Central memory CD8-positive, alpha-beta T cell (primary cell): ENCODE measurements around the gene PTN.

Source experiments
- ATAC-seq: fragments of 150-1000 bp; cut with Tn5 transposase; replicated peaks from 2 replicates; pipeline ENCODE4 v1.10.0; 2022; ENCODE audit warnings: mild to moderate bottlenecking, moderate FRiP score, moderate number of reproducible peaks; ENCODE audit not compliant: poor library complexity, severe bottlenecking; ENCODE audit errors: extremely low read depth
- DNase-seq, 2 donors: peaks; one replicate each; pipeline ENCODE4 v3.0.0; 2021; ENCODE audit warnings: low spot score in 2 of 2
- H3K27ac Mint-ChIP-seq: one replicate; pipeline ENCODE4 v1.8.0; 2022; ENCODE audit warnings: low read depth, mild to moderate bottlenecking, moderate library complexity, mixed read lengths
- H3K27me3 Mint-ChIP-seq: one replicate; pipeline ENCODE4 v1.8.0; 2022; ENCODE audit warnings: mixed read lengths
- H3K36me3 Mint-ChIP-seq: one replicate; pipeline ENCODE4 v1.8.0; 2022; ENCODE audit warnings: mild to moderate bottlenecking, moderate library complexity, mixed read lengths; ENCODE audit not compliant: insufficient read depth
- H3K4me1 Mint-ChIP-seq: one replicate; pipeline ENCODE4 v1.8.0; 2022; ENCODE audit warnings: mixed read lengths
- H3K4me3 Mint-ChIP-seq: one replicate; pipeline ENCODE4 v1.8.0; 2022; ENCODE audit warnings: mild to moderate bottlenecking, moderate library complexity, mixed read lengths
- H3K9me3 Mint-ChIP-seq: one replicate; pipeline ENCODE4 v1.8.0; 2022; ENCODE audit warnings: mixed read lengths

PTN gene

DNA sequence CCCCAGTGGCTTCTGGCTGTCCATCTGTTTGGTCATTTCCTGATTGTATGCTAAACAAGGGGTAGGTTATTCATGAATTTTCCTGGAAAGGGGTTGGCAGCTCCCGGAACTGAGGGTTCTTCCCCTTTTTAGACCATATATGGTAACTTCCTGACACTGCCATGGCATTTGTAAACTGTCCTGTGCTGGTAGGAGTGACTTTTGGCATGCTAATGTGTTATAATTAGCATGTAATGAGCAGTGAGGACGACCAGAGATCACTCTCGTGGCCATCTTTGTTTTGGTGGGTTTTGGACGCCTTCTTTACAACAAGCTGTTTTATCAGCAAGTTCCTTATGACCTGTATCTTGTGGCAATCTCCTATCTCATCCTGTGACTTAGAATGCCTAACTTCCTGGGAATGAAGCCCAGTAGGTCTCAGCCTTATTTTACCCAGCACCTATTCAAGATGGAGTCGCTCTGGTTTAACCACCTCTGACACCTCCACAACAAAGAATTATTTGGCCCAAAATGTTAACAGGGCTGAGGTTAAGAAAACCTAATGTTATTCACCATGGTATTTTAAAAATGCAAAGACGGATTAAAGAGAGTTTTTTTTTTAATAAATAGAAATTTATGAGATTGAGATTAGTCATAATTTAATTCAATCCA, 2.4 kb upstream of the PTN start:
- no peak for ATAC-seq
- no peaks in the 10 kb centered on the region for H3K4me1 Mint-ChIP-seq
- no peak for DNase-seq
- H3K4me3 Mint-ChIP-seq = no peak overlapping the region
- H3K27ac Mint-ChIP-seq = no peak overlapping the region
- peaks cover 1% of the 10 kb centered on the region for H3K36me3 Mint-ChIP-seq
- peaks cover 8% of the 10 kb centered on the region for H3K27me3 Mint-ChIP-seq
- no peaks in the 10 kb centered on the region for H3K9me3 Mint-ChIP-seq

DNA sequence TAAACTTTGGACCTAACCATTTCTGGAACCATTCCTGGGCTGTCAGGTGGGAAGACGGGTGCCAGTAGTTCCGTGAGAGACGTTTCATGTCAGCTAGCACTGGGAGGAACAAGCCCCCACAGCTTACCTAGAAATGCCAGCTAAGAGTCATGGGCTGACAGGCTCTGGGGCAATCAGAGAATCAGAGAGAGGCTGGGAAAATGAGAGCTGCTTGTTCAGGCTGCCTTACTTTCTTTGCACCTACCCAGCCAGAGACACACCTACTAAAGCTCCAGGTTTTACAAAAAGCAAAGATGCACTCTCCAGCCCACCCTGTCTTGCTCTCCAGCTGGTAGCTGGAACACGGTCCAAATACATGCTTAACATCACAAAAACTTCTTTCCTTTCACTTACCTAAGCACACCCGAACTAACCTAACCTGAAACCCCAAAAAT, 688 bp downstream of the PTN start:
- Mint-ChIP-seq H3K4me3 (no peak overlapping the region), H3K4me1 (no peaks in the 10 kb centered on the region), H3K27ac (no peak overlapping the region), H3K36me3 (peaks cover 1% of the 10 kb centered on the region), H3K9me3 (no peaks in the 10 kb centered on the region), H3K27me3 (peaks cover 8% of the 10 kb centered on the region)
- DNase-seq (no peak), ATAC-seq (no peak)

DNA sequence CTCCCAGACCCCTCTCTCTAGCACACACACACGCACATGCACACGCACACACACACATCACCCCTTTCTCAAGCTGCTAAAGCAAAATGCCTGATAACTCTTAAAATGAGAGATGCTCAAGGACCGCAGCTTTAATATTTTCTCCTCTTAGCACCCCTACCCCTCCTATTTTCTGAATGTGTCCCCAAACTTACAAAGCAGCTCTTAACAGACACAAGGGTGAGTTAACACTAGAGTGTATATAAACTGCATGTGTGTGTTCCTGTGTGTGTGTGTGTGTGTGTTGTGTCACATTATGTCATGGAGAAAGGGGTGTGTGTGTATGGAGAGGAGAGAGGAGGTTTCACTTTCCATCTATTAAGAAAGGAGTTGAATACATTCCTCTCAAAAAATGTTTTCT, 1.3 kb downstream of the PTN start:
- Mint-ChIP-seq H3K27me3 (peaks cover 8% of the 10 kb centered on the region), H3K9me3 (no peaks in the 10 kb centered on the region)
- ATAC-seq = no peak

DNA sequence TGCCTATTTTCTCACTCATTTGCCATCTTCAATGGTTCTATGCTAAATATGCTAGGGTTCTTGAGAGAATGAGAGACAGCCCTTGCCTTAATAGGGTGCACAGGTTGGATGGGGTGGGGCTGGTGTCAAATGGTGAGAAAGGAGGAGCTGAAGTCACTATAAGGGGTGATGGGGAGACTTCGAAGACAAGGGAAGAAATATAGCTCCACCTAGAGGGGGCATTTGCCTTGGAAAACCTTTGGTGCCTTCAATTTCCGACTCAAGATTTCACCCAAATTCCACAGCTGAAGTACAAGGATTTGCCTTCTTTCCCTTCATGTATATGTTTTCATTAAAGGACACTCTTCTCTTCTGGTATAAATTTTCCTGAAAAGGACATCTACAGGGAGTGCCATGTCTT, 5.6 kb downstream of the PTN start:
- H3K27me3 Mint-ChIP-seq = no peaks in the 10 kb centered on the region
- ATAC-seq = no peak
- H3K9me3 Mint-ChIP-seq = no peaks in the 10 kb centered on the region
- H3K4me3 Mint-ChIP-seq = no peak overlapping the region
- no peak overlapping the region for H3K27ac Mint-ChIP-seq
- H3K36me3 Mint-ChIP-seq = no peaks in the 10 kb centered on the region
- H3K4me1 Mint-ChIP-seq = no peaks in the 10 kb centered on the region
- no peak for DNase-seq

More for the DNA sequence above, 1.3 kb downstream of the PTN start:
- Mint-ChIP-seq H3K36me3 (peaks cover 1% of the 10 kb centered on the region), H3K4me1 (no peaks in the 10 kb centered on the region), H3K27ac (no peak overlapping the region), H3K4me3 (no peak overlapping the region)
- no peak for DNase-seq

GRCh38 chr7:137335814-137336213, 7.7 kb downstream of the PTN start:
- DNase-seq = no peak
- Mint-ChIP-seq H3K4me1 (no peaks in the 10 kb centered on the region), H3K27ac (no peak overlapping the region), H3K9me3 (no peaks in the 10 kb centered on the region), H3K36me3 (no peaks in the 10 kb centered on the region), H3K4me3 (no peak overlapping the region), H3K27me3 (no peaks in the 10 kb centered on the region)
- no peak for ATAC-seq

DNA sequence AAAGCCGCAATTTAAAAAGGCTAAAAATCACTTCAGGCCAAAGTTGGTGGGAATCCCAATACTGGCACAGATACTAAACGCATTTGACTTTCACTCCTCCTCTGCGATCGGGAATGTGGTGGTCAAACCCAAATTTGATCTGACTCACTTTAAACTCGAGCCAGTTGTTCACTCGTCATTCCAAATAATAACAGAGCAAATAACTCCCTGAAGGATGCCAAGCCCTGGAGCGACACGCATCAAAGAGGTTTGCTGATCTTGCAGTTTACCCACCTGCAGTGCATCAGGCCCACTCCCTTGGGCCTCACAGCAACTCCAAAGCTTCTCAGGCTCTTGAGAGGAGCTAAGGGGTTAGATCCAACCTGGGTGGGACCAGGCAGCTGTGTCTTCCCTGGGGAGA, 12.2 kb downstream of the PTN start:
- no peak overlapping the region for H3K27ac Mint-ChIP-seq
- ATAC-seq (no peak), DNase-seq (no peak)
- H3K4me3 Mint-ChIP-seq = no peak overlapping the region
- peaks cover 11% of the 10 kb centered on the region for H3K9me3 Mint-ChIP-seq
- no peaks in the 10 kb centered on the region for H3K36me3 Mint-ChIP-seq
- H3K27me3 Mint-ChIP-seq = no peaks in the 10 kb centered on the region
- no peaks in the 10 kb centered on the region for H3K4me1 Mint-ChIP-seq

- Mint-ChIP-seq H3K27me3 (no peaks in the 10 kb centered on the region), H3K4me3 (no peak overlapping the region), H3K36me3 (no peaks in the 10 kb centered on the region), H3K27ac (no peak overlapping the region), H3K9me3 (peaks cover 11% of the 10 kb centered on the region), H3K4me1 (no peaks in the 10 kb centered on the region)
- DNase-seq (no peak), ATAC-seq (no peak)
Observed at GRCh38 chr7:137329411-137329810, 14.1 kb downstream of the PTN start.

DNA sequence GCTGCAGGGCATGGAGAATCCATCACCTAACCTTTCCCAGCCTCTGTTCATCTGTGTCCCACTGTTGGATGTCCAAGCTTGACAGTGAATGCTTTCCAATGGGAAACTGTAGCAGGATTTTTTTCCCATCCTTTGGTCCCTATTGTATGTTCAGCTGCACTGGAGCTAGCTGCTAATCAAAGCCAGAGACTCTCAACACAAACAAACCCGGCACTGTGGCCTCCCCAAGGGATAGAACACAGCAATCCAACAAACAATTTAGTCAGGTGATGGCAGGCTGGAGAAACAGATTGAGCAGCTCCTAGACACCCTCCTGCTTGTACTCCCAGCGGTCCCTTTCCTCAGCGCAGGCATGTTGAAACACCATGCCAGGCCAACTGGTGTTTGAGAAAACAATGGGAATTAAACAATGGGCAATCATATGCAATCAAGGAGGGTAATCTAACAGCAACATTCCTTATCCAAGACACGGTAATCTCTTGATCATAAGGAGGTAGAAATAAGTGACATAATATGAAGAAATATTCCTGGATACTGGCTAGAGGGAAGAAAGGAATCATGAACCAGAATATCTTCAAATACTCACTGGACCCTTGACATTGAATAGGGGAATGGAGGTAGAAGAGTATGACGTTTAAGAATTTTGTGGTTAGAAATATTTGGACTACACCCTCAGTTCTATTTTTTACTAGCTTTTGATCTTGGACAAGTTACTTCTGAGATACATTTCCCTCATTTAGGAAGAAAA, 15.0 kb downstream of the PTN start:
- H3K27ac Mint-ChIP-seq = no peak overlapping the region
- ATAC-seq (no peak), DNase-seq (no peak)
- no peak overlapping the region for H3K4me3 Mint-ChIP-seq
- H3K4me1 Mint-ChIP-seq = no peaks in the 10 kb centered on the region
- H3K27me3 Mint-ChIP-seq = no peaks in the 10 kb centered on the region
- peaks cover 15% of the 10 kb centered on the region for H3K9me3 Mint-ChIP-seq
- H3K36me3 Mint-ChIP-seq = no peaks in the 10 kb centered on the region

DNA sequence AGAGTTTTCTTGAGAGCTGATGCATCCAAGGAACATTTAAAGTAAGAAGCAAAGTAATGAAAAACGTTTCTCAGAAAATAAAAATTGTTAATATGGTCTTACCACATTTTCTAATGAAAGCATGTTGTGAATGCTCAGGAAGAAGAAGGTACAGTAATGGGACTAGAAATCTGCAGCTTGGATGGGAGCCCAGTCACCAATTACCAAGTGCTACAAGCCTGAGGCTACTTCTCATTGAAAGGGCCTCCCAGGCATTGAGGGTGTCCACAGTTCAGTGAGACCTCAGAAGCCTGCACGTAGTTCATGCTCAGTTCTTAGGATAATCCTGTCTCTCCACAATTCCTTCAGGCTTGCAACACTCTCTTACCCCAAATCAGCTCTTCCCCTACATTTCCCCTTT, 17.6 kb downstream of the PTN start:
- ATAC-seq (no peak), DNase-seq (no peak)
- H3K36me3 Mint-ChIP-seq = no peaks in the 10 kb centered on the region
- no peak overlapping the region for H3K4me3 Mint-ChIP-seq
- H3K27ac Mint-ChIP-seq = no peak overlapping the region
- H3K27me3 Mint-ChIP-seq = no peaks in the 10 kb centered on the region
- peaks cover 16% of the 10 kb centered on the region for H3K9me3 Mint-ChIP-seq
- H3K4me1 Mint-ChIP-seq = no peaks in the 10 kb centered on the region

GRCh38 chr7:137324796-137325696, 18.5 kb downstream of the PTN start:
- Mint-ChIP-seq H3K9me3 (peaks cover 16% of the 10 kb centered on the region), H3K4me1 (no peaks in the 10 kb centered on the region), H3K36me3 (no peaks in the 10 kb centered on the region), H3K27me3 (no peaks in the 10 kb centered on the region), H3K4me3 (no peak overlapping the region), H3K27ac (no peak overlapping the region)
- ATAC-seq (no peak), DNase-seq (no peak)

DNA sequence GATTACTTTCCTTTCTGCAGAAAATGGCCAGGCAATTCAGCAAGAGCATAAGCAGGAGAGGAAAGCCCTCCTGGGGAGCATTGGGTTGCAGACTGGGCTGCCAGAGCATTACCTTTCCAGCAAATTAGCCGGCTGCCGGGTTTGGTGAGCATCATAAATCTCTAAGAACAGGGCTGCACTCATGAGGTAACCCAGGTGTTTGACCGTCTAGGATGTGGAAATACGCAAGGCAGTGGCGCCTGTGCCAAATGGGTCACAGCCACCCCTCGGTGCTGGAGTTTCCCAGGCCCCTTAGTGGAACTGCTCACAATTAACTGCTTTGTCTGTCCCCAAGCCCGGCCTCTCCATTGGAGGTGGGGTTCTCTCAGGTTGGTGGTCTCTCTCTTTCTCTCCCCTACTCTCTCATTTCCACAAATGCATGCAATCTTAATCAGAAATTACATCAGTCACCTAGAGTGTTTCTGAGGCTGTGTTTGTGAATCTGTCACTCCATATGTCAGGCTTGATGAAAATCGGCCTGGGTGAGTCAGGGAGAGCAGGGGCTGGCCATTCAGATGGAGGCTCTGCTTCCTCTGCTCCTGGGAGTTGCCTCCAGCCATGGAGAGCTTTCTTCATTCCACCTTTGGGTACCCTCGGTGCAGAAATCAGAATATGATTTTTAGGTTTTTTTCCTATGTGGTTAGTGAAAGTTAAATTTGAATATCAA, 26.7 kb downstream of the PTN start:
- DNase-seq = no peak
- H3K27me3 Mint-ChIP-seq = no peaks in the 10 kb centered on the region
- no peaks in the 10 kb centered on the region for H3K4me1 Mint-ChIP-seq
- H3K9me3 Mint-ChIP-seq = peaks cover 5% of the 10 kb centered on the region
- H3K4me3 Mint-ChIP-seq = no peak overlapping the region
- H3K27ac Mint-ChIP-seq = no peak overlapping the region
- no peaks in the 10 kb centered on the region for H3K36me3 Mint-ChIP-seq
- no peak for ATAC-seq

DNA sequence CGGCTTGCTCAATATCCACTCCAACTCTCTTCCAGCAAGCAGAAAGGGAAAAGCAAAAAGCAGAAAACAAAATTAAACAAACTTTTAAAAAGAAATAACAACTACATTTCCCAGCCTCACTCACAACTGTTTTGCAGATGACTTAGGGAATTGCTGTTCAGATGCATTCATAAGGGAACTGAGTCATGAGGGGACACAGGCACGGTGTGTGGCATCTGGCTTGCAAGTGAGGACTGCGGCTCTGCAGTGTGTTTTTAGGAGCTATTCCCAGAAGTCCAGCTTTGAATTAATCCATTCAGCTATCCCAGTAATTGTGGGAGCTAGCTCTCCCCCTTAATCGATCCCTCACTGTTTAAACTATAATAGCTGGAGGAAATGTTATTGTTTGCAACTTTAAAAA, 30.3 kb downstream of the PTN start:
- Mint-ChIP-seq H3K27me3 (no peaks in the 10 kb centered on the region), H3K4me3 (no peak overlapping the region), H3K36me3 (no peaks in the 10 kb centered on the region), H3K4me1 (no peaks in the 10 kb centered on the region), H3K9me3 (peaks cover 14% of the 10 kb centered on the region), H3K27ac (no peak overlapping the region)
- no peak for DNase-seq
- no peak for ATAC-seq
